Measurements from ENCODE around the gene TTLL6. TPM values are rescaled to one million over a fixed set of nuclear protein-coding genes. Genes with fewer than 3 reads are reported as not detected.
"Not testable (repeated sequence)": the region's sequence is repeated elsewhere in the genome, so short reads cannot be mapped to it uniquely, and the experiment has no call there.

TTLL6 gene
- total RNA-seq, 1 donor from 2014 or later: not detected

DNA sequence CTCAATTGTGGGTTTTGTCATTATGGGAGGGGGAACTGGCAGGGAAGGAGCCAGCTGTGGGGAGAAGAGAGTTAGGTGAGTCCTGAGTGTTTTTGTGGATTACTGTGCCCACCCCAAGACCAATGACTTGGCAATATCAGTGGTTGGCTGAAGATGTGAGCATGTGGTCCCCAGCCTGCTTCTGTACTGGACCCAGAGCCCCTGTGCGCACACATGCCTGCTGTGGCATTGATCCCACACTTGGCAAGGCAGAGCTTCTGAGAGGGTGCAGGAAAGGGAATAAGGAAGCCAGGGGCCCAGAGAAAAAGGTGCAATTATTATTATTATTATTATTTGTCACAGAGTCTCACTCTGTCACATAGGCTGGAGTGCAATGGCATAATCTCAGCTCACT, 96.0 kb downstream of the TTLL6 start:
- H3K4me3 ChIP-seq (ENCODE audit: low read depth, low read length): no peak overlapping the region
- TF ChIP-seq, protein P1, sequence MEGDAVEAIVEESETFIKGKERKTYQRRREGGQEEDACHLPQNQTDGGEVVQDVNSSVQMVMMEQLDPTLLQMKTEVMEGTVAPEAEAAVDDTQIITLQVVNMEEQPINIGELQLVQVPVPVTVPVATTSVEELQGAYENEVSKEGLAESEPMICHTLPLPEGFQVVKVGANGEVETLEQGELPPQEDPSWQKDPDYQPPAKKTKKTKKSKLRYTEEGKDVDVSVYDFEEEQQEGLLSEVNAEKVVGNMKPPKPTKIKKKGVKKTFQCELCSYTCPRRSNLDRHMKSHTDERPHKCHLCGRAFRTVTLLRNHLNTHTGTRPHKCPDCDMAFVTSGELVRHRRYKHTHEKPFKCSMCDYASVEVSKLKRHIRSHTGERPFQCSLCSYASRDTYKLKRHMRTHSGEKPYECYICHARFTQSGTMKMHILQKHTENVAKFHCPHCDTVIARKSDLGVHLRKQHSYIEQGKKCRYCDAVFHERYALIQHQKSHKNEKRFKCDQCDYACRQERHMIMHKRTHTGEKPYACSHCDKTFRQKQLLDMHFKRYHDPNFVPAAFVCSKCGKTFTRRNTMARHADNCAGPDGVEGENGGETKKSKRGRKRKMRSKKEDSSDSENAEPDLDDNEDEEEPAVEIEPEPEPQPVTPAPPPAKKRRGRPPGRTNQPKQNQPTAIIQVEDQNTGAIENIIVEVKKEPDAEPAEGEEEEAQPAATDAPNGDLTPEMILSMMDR (conservative IDR thresholded peaks at IDR 0.05; ENCODE audit: low read depth, low read length): no peak
- no peak for DNase-seq (ENCODE audit: low read depth)

DNA sequence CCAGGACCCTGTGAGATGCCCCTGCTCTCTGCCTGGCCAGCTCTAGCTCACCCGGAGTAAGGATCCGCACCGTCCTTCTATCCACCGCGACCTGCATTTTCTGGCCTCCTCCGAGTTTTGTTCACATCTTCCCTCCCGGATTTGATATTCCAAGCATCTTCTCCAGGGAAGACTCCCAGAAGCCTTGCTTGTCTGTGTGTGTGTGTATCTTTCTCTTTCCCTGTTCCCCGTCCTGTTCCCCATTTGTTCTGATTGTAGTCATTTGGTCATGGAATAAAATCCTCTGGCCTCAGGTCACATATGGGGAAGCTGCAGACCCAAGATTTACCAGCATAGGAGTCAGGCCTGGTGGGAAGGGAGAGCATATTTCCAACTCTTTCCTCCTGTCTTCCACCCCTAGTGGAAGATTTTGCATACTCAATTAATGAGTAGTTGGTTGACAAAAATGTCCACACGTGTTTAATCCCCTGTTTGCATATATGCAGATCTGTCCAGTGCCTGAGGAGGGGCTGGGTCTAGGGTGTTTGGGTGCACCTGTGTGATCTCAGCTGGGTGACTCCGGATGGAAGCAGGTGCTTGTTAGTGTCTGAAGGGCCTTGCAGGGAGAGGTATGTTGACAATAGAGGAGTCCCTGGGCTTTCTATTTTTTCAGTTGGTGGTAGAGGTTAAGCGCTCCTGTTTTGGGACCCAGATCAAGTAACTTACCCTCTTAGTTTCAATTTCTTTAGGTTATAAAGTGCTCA, 96.6 kb downstream of the TTLL6 start:
- no peak overlapping the region for H3K4me3 ChIP-seq (ENCODE audit: low read depth, low read length)
- DNase-seq (ENCODE audit: low read depth): no peak
- TF ChIP-seq, protein P1 (conservative IDR thresholded peaks at IDR 0.05; ENCODE audit: low read depth, low read length): no peak

DNA sequence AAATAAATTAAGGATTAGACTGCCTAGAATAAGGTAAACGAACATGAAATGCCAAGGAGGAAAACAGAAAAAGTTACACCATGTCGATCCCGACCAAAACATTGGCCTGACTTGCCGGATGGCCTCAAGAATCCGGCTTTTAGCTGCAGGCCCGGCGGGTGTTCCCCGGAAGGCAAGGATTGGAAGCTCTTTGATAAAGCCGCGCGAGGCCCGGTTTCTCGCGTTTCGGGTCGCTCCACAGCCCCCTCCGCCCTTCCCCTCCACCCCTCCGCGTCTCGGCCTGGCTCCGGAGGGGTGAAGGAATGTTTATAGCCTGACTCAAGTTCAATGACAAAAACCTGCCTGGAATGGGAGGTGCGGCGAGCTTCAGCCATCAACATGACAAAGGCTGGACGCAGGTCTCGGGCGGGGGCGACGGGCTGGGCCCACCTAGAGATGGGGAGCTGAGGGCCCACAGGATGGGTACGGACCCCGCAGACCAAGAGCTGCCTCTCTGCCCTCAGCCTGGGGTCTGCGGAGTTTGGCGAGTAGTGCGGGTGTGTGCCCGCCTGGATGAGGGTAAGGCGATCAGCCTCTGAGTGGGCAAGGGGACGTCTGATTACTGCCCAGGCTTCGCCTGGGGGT, 97.3 kb downstream of the TTLL6 start:
- H3K4me3 ChIP-seq (ENCODE audit: low read depth, low read length): no peak overlapping the region

DNA sequence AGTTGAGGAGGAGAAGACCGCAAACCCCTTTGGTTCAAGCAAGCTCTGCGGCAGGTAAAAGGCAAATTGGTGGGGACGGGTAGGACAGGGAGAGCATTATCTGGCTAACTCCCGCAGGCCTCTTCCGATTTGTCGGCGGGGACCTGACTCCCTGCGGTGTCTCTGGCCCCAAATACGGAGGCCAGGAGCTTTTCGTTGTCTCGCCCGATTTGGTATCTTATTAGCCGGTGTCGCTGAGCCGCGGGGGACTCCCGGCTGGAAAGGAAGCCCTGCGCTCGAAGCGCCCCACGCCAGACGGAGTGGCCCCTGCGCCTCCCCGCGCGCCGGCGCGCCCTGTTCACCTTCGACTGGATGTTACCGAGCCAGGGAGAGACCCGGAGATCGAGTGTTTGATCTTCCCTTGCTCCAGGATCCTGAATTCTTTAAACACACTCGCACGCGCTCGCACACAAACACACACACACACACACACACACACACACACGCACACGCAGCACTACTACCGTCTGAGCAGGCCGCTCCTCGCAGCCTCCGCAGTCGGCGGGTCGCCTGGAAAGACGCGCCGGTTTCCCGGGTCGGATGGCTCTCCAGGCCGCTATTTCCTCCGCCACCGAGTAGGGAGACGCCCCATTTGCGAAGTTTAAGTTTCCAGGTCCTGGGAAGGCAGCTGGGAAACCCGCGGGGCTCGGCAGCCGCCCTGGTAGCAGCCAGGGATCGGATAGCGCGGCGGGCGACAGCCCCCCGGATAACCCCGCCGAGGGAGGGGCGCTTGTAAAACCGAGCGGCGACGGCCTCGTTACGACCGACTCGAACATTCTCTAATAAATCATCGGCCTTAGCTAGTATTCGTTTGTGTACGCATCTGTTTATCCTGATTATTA, 98.0 kb downstream of the TTLL6 start:
- H3K4me3 ChIP-seq (ENCODE audit: low read depth, low read length): no peak overlapping the region
- DNase-seq (ENCODE audit: low read depth): no peak
- TF ChIP-seq, protein P1 (conservative IDR thresholded peaks at IDR 0.05; ENCODE audit: low read depth, low read length): no peak

More for the DNA sequence above, 97.3 kb downstream of the TTLL6 start:
- TF ChIP-seq, protein P1 (conservative IDR thresholded peaks at IDR 0.05; ENCODE audit: low read depth, low read length): no peak
- no peak for DNase-seq (ENCODE audit: low read depth)

DNA sequence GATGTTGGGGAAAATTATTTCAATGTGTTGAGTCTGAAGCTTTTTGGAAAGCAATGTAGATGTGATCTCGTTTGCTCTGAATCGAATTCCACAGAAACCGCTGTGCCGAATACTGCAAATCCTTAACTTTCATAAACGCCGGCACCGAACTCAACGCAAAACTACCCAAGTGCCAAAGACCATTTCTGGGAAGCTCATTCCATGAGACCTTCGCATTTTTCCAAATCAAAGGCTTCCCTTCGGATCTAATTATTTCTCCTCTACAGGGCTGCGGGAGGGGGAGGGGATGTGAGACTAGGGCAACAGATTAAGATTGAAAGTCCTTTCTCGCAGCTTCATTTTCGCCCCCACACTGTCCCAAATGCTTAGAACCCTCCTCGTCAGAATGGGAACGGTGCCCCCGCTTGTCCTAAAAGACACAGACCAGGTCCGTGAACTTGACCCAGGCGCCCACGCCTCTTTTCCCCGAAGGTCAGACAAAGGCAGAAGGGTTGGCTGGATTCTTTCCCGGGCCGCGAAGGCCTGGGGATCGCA, 98.7 kb downstream of the TTLL6 start:
- no peak for DNase-seq (ENCODE audit: low read depth)
- TF ChIP-seq, protein P1 (conservative IDR thresholded peaks at IDR 0.05; ENCODE audit: low read depth, low read length): no peak
- H3K4me3 ChIP-seq (ENCODE audit: low read depth, low read length): no peak overlapping the region

DNA sequence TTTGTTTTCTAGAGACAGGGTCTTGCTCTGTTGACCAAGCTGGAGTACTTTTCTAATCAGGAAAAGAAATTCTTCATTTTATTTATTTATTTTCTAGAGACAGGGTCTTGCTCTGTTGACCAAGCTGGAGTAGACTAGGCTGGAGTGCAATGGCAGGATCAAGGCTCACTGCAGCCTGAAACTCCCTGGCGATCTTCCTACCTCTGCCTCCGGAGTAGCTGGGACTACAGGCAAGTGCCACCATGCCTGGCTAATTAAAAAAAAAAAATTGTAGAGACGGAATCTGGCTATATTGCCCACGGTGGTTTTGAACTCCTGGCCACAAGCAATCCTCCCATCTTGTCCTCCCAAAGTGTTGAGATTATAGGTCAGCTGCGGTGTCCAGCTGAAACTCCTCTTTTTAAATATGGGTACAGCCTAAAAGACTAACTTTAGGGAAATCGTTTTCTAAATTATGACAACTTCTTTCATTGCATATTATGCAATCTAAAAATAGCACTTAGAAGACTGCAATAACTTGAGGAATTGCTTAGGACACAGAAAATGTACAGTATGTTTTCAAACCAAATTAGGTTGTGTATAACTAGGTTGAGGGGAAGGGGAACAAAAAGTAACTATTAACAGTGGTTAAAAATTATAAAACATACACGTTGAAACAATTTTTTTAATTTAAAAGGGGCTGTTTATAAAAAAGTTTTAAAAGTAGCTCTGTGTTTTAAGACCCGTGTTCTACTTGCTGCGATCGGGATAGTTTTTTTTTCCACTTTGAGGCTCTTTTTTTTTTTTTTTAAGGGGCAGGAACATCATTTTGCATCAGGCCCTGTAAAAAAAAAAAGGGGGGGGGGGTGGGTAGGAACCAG, 99.4 kb downstream of the TTLL6 start:
- TF ChIP-seq, protein P1 (conservative IDR thresholded peaks at IDR 0.05; ENCODE audit: low read depth, low read length): no peak
- H3K4me3 ChIP-seq (ENCODE audit: low read depth, low read length): no peak overlapping the region
- DNase-seq (ENCODE audit: low read depth): no peak

DNA sequence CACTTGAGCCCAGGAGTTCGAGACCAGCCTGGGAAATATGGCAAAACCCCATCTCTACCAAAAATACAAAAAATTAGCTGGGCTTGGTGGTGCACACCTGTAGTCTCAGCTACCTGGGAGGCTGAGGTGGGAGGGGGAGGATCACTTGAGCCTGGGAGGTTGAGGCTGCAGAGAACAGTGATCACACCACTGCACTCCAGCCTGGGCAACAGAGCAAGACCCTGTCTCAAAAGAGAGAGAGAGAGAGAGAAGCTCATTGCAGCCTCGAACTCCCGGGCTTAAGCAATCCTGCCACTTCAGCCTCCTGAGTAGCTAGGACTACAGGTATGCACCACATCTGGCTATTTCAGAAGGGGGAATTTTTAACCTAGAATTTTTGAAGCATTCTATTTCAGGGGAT, 100.5 kb downstream of the TTLL6 start:
- not testable (repeated sequence) for DNase-seq (ENCODE audit: low read depth); H3K4me3 ChIP-seq (ENCODE audit: low read depth, low read length)
